Measurements from ENCODE around the gene HCN2.

The HCN2 gene

GRCh38 chr19:660793-661426, 71.2 kb downstream of the HCN2 start:
- no peak for DNase-seq

- peak; percentile 67 for DNase-seq
These were observed 71.9 kb downstream of the HCN2 start for GRCh38 chr19:661427-662196.

- peak; percentile 64 for DNase-seq
These were observed 72.7 kb downstream of the HCN2 start for GRCh38 chr19:662207-662961.

- peak; percentile 94 for DNase-seq
These were observed 73.4 kb downstream of the HCN2 start, which contains the start of gene RNF126 for GRCh38 chr19:662962-663681. RNF126 (minus strand) TSS chr19:663214; CDS start chr19:663121, 93 bp downstream.

GRCh38 chr19:663682-664117, 74.0 kb downstream of the HCN2 start:
- DNase-seq = no peak

GRCh38 chr19:664913-665443, 75.3 kb downstream of the HCN2 start:
- peak; percentile 81 for DNase-seq

Data from activated CD4-positive, alpha-beta T cell treated with anti-CD3 and anti-CD28 coated beads, Interleukin-2, amount 50 U/mL, for 1 hour (primary cell).